HEK293 (cell line): ENCODE data around the gene DEPDC5.

Source experiments
- CTCF ChIA-PET: fragments of 350-600 bp; formaldehyde crosslinking; extraction: SDS; loops from one replicate; lab custom pipeline; 2021; ENCODE audit warnings: antibody characterized with exemption; lab: Yijun Ruan, JAX
- POLR2A ChIA-PET: fragments of 300-600 bp; formaldehyde crosslinking; extraction: SDS; loops from one replicate; lab custom pipeline; 2020; ENCODE audit warnings: antibody characterized with exemption, inconsistent platforms; lab: Yijun Ruan, JAX
- H3K27ac ChIP-seq: fragments of 200-500 bp; sonication (Bioruptor generic); 2 replicates; pipeline ENCODE4 v1.5.1; 2014; ENCODE audit warnings: low read depth, low read length, control low read depth, inconsistent platforms; ENCODE audit errors: extremely low read depth
- H3K36me3 ChIP-seq, 2 experiments: fragments of 200-500 bp in 1 of 2; sonication (Bioruptor generic) in 1 of 2; 1 replicate in 1 of 2; 2 replicates in 1 of 2; pipeline ENCODE4 v1.5.1; 2014 to 2017; ENCODE audit warnings: inconsistent platforms in 2 of 2, low read length in 2 of 2; ENCODE audit not compliant: control insufficient read depth in 2 of 2, insufficient read depth in 1 of 2
- H3K4me1 ChIP-seq: fragments of 200-500 bp; sonication (Bioruptor generic); 2 replicates; pipeline ENCODE4 v1.5.1; 2014; ENCODE audit warnings: mild to moderate bottlenecking, low read length, inconsistent platforms; ENCODE audit not compliant: control insufficient read depth, insufficient read depth
- H3K4me3 ChIP-seq: 2 replicates; pipeline ENCODE4 v1.5.1; 2011; ENCODE audit warnings: low read depth, mild to moderate bottlenecking, control low read depth, low read length, moderate library complexity
- H3K9me3 ChIP-seq: fragments of 200-500 bp; sonication (Bioruptor generic); 2 replicates; pipeline ENCODE4 v1.5.1; 2014; ENCODE audit warnings: low read depth, low read length, inconsistent platforms; ENCODE audit not compliant: control insufficient read depth, insufficient read depth
- ATF2 ChIP-seq: fragments of 450-650 bp; formaldehyde crosslinking; IDR thresholded peaks from 2 replicates; pipeline ENCODE4 v1.5.1; 2016; ENCODE audit warnings: missing biosample characterization, missing genetic modification characterization, low read depth
- GLI2 ChIP-seq: fragments of 450-650 bp; formaldehyde crosslinking; IDR thresholded peaks from 2 replicates; pipeline ENCODE4; 2017; ENCODE audit warnings: missing biosample characterization, missing genetic modification characterization, low read depth, borderline replicate concordance
- PBX3 ChIP-seq: sonication (generic); formaldehyde crosslinking; IDR thresholded peaks from 2 replicates; pipeline ENCODE4 v1.8.1; 2022; ENCODE audit warnings: mild to moderate bottlenecking, moderate library complexity, missing genetic modification reagents
- PRDM1 ChIP-seq: fragments of 450-650 bp; formaldehyde crosslinking; IDR thresholded peaks from 2 replicates; pipeline ENCODE4; 2016; ENCODE audit warnings: missing biosample characterization, missing genetic modification characterization
- SCRT2 ChIP-seq: fragments of 450-650 bp; formaldehyde crosslinking; IDR thresholded peaks from 2 replicates; pipeline ENCODE4 v1.5.1; 2016; ENCODE audit warnings: missing biosample characterization, missing genetic modification characterization
- WT1 ChIP-seq: fragments of 450-650 bp; formaldehyde crosslinking; IDR thresholded peaks from 2 replicates; pipeline ENCODE4 v1.5.1; 2016; ENCODE audit warnings: missing biosample characterization, missing genetic modification characterization
- ZBTB48 ChIP-seq: fragments of 450-650 bp; formaldehyde crosslinking; IDR thresholded peaks from 2 replicates; pipeline ENCODE4 v1.5.1; 2016; ENCODE audit warnings: missing biosample characterization, missing genetic modification characterization
- ZBTB7A ChIP-seq: fragments of 450-650 bp; formaldehyde crosslinking; IDR thresholded peaks from 2 replicates; pipeline ENCODE4 v1.5.1; 2016; ENCODE audit warnings: low read depth, missing biosample characterization, missing genetic modification characterization
- ZFP3 ChIP-seq: fragments of 450-650 bp; formaldehyde crosslinking; IDR thresholded peaks from 2 replicates; pipeline ENCODE4 v1.5.1; 2016; ENCODE audit warnings: low read depth, missing biosample characterization, missing genetic modification characterization
- ZNF138 ChIP-seq: fragments of 450-650 bp; formaldehyde crosslinking; IDR thresholded peaks from 2 replicates; pipeline ENCODE4 v1.5.1; 2016; ENCODE audit warnings: missing biosample characterization, missing genetic modification characterization, borderline replicate concordance
- ZNF146 ChIP-seq: fragments of 450-650 bp; formaldehyde crosslinking; IDR thresholded peaks from 2 replicates; pipeline ENCODE4 v1.5.1; 2016; ENCODE audit warnings: missing biosample characterization, missing genetic modification characterization
- ZNF174 ChIP-seq: fragments of 450-650 bp; formaldehyde crosslinking; IDR thresholded peaks from 2 replicates; pipeline ENCODE4 v1.5.0; 2017; ENCODE audit warnings: missing biosample characterization, mild to moderate bottlenecking, missing genetic modification characterization
- ZNF184 ChIP-seq: fragments of 450-650 bp; IDR thresholded peaks from 2 replicates; pipeline ENCODE4 v1.5.1; 2018; ENCODE audit warnings: missing biosample characterization, mild to moderate bottlenecking, missing genetic modification characterization
- ZNF19 ChIP-seq: fragments of 450-650 bp; formaldehyde crosslinking; IDR thresholded peaks from 2 replicates; pipeline ENCODE4; 2016; ENCODE audit warnings: missing biosample characterization, missing genetic modification characterization, low read depth
- ZNF214 ChIP-seq: fragments of 450-650 bp; formaldehyde crosslinking; IDR thresholded peaks from 2 replicates; pipeline ENCODE4 v1.5.1; 2017; ENCODE audit warnings: missing biosample characterization, mild to moderate bottlenecking, missing genetic modification characterization, borderline replicate concordance
- ZNF280C ChIP-seq: fragments of 450-650 bp; formaldehyde crosslinking; IDR thresholded peaks from 2 replicates; pipeline ENCODE4 v1.5.1; 2016; ENCODE audit warnings: missing biosample characterization, missing genetic modification characterization
- ZNF324 ChIP-seq: fragments of 450-650 bp; formaldehyde crosslinking; IDR thresholded peaks from 2 replicates; pipeline ENCODE4 v1.5.1; 2016; ENCODE audit warnings: missing biosample characterization, missing genetic modification characterization
- ZNF416 ChIP-seq: fragments of 450-650 bp; formaldehyde crosslinking; IDR thresholded peaks from 2 replicates; pipeline ENCODE4 v1.5.1; 2016; ENCODE audit warnings: missing biosample characterization, missing genetic modification characterization
- ZNF514 ChIP-seq: fragments of 450-650 bp; formaldehyde crosslinking; IDR thresholded peaks from 2 replicates; pipeline ENCODE4 v1.5.1; 2016; ENCODE audit warnings: missing biosample characterization, missing genetic modification characterization
- ZNF621 ChIP-seq: fragments of 450-650 bp; formaldehyde crosslinking; IDR thresholded peaks from 2 replicates; pipeline ENCODE4 v1.5.1; 2017; ENCODE audit warnings: missing biosample characterization, missing genetic modification characterization
- ZNF624 ChIP-seq: fragments of 450-650 bp; formaldehyde crosslinking; IDR thresholded peaks from 2 replicates; pipeline ENCODE4 v1.5.1; 2017; ENCODE audit warnings: missing biosample characterization, missing genetic modification characterization
- ZNF658 ChIP-seq: fragments of 450-650 bp; formaldehyde crosslinking; IDR thresholded peaks from 2 replicates; pipeline ENCODE4; 2016; ENCODE audit warnings: missing biosample characterization, missing genetic modification characterization
- ZNF776 ChIP-seq: fragments of 450-650 bp; formaldehyde crosslinking; IDR thresholded peaks from 2 replicates; pipeline ENCODE4 v1.5.0; 2017; ENCODE audit warnings: missing biosample characterization, missing genetic modification characterization, borderline replicate concordance
- ZNF791 ChIP-seq: fragments of 450-650 bp; formaldehyde crosslinking; IDR thresholded peaks from 2 replicates; pipeline ENCODE4 v1.5.1; 2016; ENCODE audit warnings: missing biosample characterization, missing genetic modification characterization
- ZNF837 ChIP-seq: fragments of 450-650 bp; formaldehyde crosslinking; IDR thresholded peaks from 2 replicates; pipeline ENCODE4 v1.5.1; 2016; ENCODE audit warnings: missing biosample characterization, missing genetic modification characterization
- ZNF843 ChIP-seq: fragments of 450-650 bp; formaldehyde crosslinking; IDR thresholded peaks from 2 replicates; pipeline ENCODE4 v1.5.1; 2016; ENCODE audit warnings: missing biosample characterization, missing genetic modification characterization
- ZSCAN16 ChIP-seq: fragments of 450-650 bp; formaldehyde crosslinking; IDR thresholded peaks from 2 replicates; pipeline ENCODE4 v1.5.1; 2016; ENCODE audit warnings: missing biosample characterization, missing genetic modification characterization
- ZSCAN4 ChIP-seq: fragments of 450-650 bp; formaldehyde crosslinking; IDR thresholded peaks from 2 replicates; pipeline ENCODE4 v1.5.1; 2017; ENCODE audit warnings: missing biosample characterization, missing genetic modification characterization
- TF ChIP-seq, protein P1 (sequence below): fragments of 450-650 bp; formaldehyde crosslinking; IDR thresholded peaks from 2 replicates; pipeline ENCODE4 v1.5.1; 2016; ENCODE audit warnings: missing biosample characterization, missing genetic modification characterization

The DEPDC5 gene

GRCh38 chr22:31932863-31933262, 179.0 kb downstream of the DEPDC5 start:
- H3K9me3 ChIP-seq, result no peaks in the 10 kb centered on the region
- TF ChIP-seq ZNF146 (no peak), ZNF791 (tag by site-specific recombination) (no peak), ZNF624 (tag by site-specific recombination) (no peak), ZNF416 (tag by site-specific recombination) (no peak), ZNF776 (no peak), ZBTB7A (tag by site-specific recombination) (no peak), ZNF184 (tag by site-specific recombination) (no peak), ZNF658 (tag by site-specific recombination) (no peak), ZNF837 (tag by site-specific recombination) (no peak), ZSCAN16 (tag by site-specific recombination) (no peak), ZNF621 (tag by site-specific recombination) (no peak), PRDM1 (no peak), GLI2 (tag by site-specific recombination) (no peak)
- TF ChIP-seq, protein P1, sequence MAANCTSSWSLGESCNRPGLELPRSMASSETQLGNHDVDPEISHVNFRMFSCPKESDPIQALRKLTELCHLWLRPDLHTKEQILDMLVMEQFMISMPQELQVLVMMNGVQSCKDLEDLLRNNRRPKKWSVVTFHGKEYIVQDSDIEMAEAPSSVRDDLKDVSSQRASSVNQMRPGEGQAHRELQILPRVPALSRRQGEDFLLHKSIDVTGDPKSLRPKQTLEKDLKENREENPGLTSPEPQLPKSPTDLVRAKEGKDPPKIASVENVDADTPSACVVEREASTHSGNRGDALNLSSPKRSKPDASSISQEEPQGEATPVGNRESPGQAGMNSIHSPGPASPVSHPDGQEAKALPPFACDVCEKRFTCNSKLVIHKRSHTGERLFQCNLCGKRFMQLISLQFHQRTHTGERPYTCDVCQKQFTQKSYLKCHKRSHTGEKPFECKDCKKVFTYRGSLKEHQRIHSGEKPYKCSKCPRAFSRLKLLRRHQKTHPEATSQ (tag by site-specific recombination), result no peak
- no peaks in the 10 kb centered on the region for H3K36me3 ChIP-seq
- H3K4me1 ChIP-seq, result no peaks in the 10 kb centered on the region
- POLR2A ChIA-PET, result no interaction called here
- CTCF ChIA-PET, result no interaction called here
- no peak overlapping the region for H3K27ac ChIP-seq
- no peak overlapping the region for H3K4me3 ChIP-seq

DNA sequence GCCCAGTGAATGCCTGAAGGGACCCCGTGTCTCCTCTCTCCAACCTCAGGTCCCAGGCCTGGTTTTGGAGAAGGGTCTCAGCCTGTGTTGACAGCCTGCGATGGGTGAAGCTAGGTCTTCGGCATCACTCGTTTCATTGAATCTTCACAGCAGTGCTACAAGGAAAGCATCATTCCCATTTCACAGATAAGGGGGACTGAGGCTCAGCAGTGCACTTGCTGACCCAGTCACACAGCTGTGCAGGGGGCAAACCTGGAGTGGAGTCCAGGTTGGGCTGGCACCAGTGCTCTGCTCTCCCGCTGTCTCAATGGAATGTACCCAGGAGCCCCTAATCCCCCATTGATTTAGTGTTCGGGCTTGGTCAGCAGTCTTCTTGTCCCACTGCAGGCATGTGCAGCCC, 179.6 kb downstream of the DEPDC5 start:
- H3K36me3 ChIP-seq, result no peaks in the 10 kb centered on the region
- H3K4me1 ChIP-seq, result no peaks in the 10 kb centered on the region
- POLR2A ChIA-PET, result no interaction called here
- H3K9me3 ChIP-seq, result no peaks in the 10 kb centered on the region
- no peak overlapping the region for H3K4me3 ChIP-seq
- CTCF ChIA-PET, result no interaction called here
- no peak overlapping the region for H3K27ac ChIP-seq
- TF ChIP-seq SCRT2 (tag by site-specific recombination), result no peak
- TF ChIP-seq, protein P1 (tag by site-specific recombination), result no peak
- TF ChIP-seq ATF2 (tag by site-specific recombination), result no peak
- TF ChIP-seq WT1, result no peak
- TF ChIP-seq ZNF184 (tag by site-specific recombination), result no peak
- no peak for TF ChIP-seq ZNF214 (tag by site-specific recombination)
- TF ChIP-seq ZNF138 (tag by site-specific recombination), result no peak
- TF ChIP-seq ZNF324 (tag by site-specific recombination), result no peak
- TF ChIP-seq ZBTB48, result no peak
- no peak for TF ChIP-seq ZFP3
- no peak for TF ChIP-seq PBX3 (CRISPR knock-in tag)
- TF ChIP-seq ZSCAN4 (tag by site-specific recombination), result no peak
- no peak for TF ChIP-seq ZNF19 (tag by site-specific recombination)
- TF ChIP-seq ZNF514, result no peak
- TF ChIP-seq ZNF280C, result no peak
- no peak for TF ChIP-seq ZNF174 (tag by site-specific recombination)
- TF ChIP-seq ZNF843 (tag by site-specific recombination), result no peak
